SU-DHL-6 (cell line): ENCODE data around the gene MACROH2A2.

ENCODE experiments used
- H2AFZ ChIP-seq: fragments of 200-600 bp; sonication (generic); 2 replicates; pipeline ENCODE4 v1.6.1; 2014; ENCODE audit warnings: low read depth, mild to moderate bottlenecking, moderate library complexity, mixed read lengths, antibody characterized with exemption, low read length; ENCODE audit not compliant: severe bottlenecking
- H3F3A ChIP-seq: fragments of 200-600 bp; shearing (Covaris generic); 2 replicates; pipeline ENCODE4 v1.6.0; 2016; ENCODE audit warnings: antibody characterized with exemption, mild to moderate bottlenecking; ENCODE audit not compliant: insufficient read depth
- H3K27ac ChIP-seq: fragments of 200-600 bp; sonication (generic); 2 replicates; pipeline ENCODE4 v1.5.1; 2016; ENCODE audit warnings: low read depth, mild to moderate bottlenecking, low read length, moderate library complexity, mixed read lengths
- H3K27me3 ChIP-seq: fragments of 200-600 bp; sonication (generic), shearing (Covaris generic); 2 replicates; pipeline ENCODE4 v1.6.0; 2014; ENCODE audit warnings: mild to moderate bottlenecking, low read length
- H3K36me3 ChIP-seq: fragments of 200-600 bp; sonication (generic); 2 replicates; pipeline ENCODE4 v1.6.1; 2014; ENCODE audit warnings: mild to moderate bottlenecking, low read length, mixed read lengths
- H3K4me2 ChIP-seq: fragments of 300-600, 200-600 bp; shearing (Covaris generic), sonication (generic); 2 replicates; pipeline ENCODE4 v1.6.0; 2014; ENCODE audit warnings: low read length, low read depth, mild to moderate bottlenecking; ENCODE audit not compliant: poor library complexity, severe bottlenecking
- H3K4me3 ChIP-seq: fragments of 200-600 bp; sonication (generic); 2 replicates; pipeline ENCODE4 v1.5.1; 2014; ENCODE audit warnings: antibody characterized with exemption, low read length, mild to moderate bottlenecking, mixed read lengths; ENCODE audit not compliant: insufficient read depth, poor library complexity, severe bottlenecking
- H3K79me2 ChIP-seq: fragments of 200-600 bp; sonication (generic); 2 replicates; pipeline ENCODE4 v1.6.1; 2014; ENCODE audit warnings: mild to moderate bottlenecking, low read length, moderate library complexity; ENCODE audit not compliant: insufficient read depth
- H3K9ac ChIP-seq: fragments of 200-600 bp; sonication (generic); 2 replicates; pipeline ENCODE4 v1.7.0; 2014; ENCODE audit warnings: mild to moderate bottlenecking, low read length
- H3K9me2 ChIP-seq: fragments of 200-600 bp; sonication (generic); replicated peaks from 2 replicates; pipeline ENCODE4 v1.6.1; 2014; ENCODE audit warnings: low read length; ENCODE audit not compliant: insufficient read depth
- H3K9me3 ChIP-seq: fragments of 200-600 bp; sonication (generic); 2 replicates; pipeline ENCODE4 v1.6.1; 2014; ENCODE audit warnings: low read length, mixed read lengths; ENCODE audit not compliant: insufficient read depth
- H4K20me1 ChIP-seq: fragments of 200-600 bp; sonication (generic); 2 replicates; pipeline ENCODE4 v1.6.1; 2014; ENCODE audit warnings: low read depth, mild to moderate bottlenecking, antibody characterized with exemption, low read length, moderate library complexity, mixed read lengths
- EZH2phosphoT487 ChIP-seq: fragments of 200-600 bp; sonication (generic), shearing (Covaris generic); conservative IDR thresholded peaks from 2 replicates; pipeline ENCODE4 v1.6.1; 2018; ENCODE audit warnings: mild to moderate bottlenecking, antibody characterized with exemption, low read length, moderate library complexity, mixed read lengths
- TF ChIP-seq, protein P1 (sequence below): fragments of 200-600 bp; sonication (generic); IDR thresholded peaks from one replicate; pipeline ENCODE4 v1.5.1; 2017; ENCODE audit warnings: antibody characterized with exemption, mild to moderate bottlenecking, low read length, moderate library complexity; ENCODE audit not compliant: insufficient read depth, poor library complexity, severe bottlenecking

MACROH2A2 gene

GRCh38 chr10:70132098-70133029 lies 79.7 kb downstream of the MACROH2A2 start, which contains the start of gene AIFM2:
AIFM2 (minus strand) TSS chr10:70132825; CDS start chr10:70124084, 8,741 bp downstream.
- TF ChIP-seq, protein P1, sequence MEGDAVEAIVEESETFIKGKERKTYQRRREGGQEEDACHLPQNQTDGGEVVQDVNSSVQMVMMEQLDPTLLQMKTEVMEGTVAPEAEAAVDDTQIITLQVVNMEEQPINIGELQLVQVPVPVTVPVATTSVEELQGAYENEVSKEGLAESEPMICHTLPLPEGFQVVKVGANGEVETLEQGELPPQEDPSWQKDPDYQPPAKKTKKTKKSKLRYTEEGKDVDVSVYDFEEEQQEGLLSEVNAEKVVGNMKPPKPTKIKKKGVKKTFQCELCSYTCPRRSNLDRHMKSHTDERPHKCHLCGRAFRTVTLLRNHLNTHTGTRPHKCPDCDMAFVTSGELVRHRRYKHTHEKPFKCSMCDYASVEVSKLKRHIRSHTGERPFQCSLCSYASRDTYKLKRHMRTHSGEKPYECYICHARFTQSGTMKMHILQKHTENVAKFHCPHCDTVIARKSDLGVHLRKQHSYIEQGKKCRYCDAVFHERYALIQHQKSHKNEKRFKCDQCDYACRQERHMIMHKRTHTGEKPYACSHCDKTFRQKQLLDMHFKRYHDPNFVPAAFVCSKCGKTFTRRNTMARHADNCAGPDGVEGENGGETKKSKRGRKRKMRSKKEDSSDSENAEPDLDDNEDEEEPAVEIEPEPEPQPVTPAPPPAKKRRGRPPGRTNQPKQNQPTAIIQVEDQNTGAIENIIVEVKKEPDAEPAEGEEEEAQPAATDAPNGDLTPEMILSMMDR = no peak
- no peaks in the 10 kb centered on the region for H3F3A ChIP-seq
- H3K4me3 ChIP-seq = no peak within 1 kb of the TSS
- no peaks in the 10 kb centered on the region for H3K36me3 ChIP-seq
- peak within 1 kb of the TSS; percentile 22 for H3K4me2 ChIP-seq
- H3K27me3 ChIP-seq = no peaks in the 10 kb centered on the region
- H4K20me1 ChIP-seq = no peaks in the 10 kb centered on the region
- peak within 1 kb of the TSS; percentile 27 for H3K9ac ChIP-seq
- no peak within 1 kb of the TSS for H3K27ac ChIP-seq
- H3K9me2 ChIP-seq = no peaks in the 10 kb centered on the region
- peak within 1 kb of the TSS; percentile 73 for H2AFZ ChIP-seq
- H3K9me3 ChIP-seq = no peaks in the 10 kb centered on the region
- H3K79me2 ChIP-seq = no peaks in the 10 kb centered on the region

GRCh38 chr10:70135046-70135445 lies 82.4 kb downstream of the MACROH2A2 start:
- Histone ChIP-seq H3K4me3 (no peak overlapping the region), H3K27ac (no peak overlapping the region), H3K4me2 (no peak overlapping the region), H3F3A (no peaks in the 10 kb centered on the region), H3K36me3 (no peaks in the 10 kb centered on the region), H3K79me2 (no peaks in the 10 kb centered on the region), H3K9me2 (no peaks in the 10 kb centered on the region), H2AFZ (no peak overlapping the region), H3K27me3 (no peaks in the 10 kb centered on the region), H3K9me3 (no peaks in the 10 kb centered on the region), H4K20me1 (no peaks in the 10 kb centered on the region), H3K9ac (no peak overlapping the region)
- TF ChIP-seq, protein P1 = no peak
- no peak for TF ChIP-seq EZH2phosphoT487

DNA sequence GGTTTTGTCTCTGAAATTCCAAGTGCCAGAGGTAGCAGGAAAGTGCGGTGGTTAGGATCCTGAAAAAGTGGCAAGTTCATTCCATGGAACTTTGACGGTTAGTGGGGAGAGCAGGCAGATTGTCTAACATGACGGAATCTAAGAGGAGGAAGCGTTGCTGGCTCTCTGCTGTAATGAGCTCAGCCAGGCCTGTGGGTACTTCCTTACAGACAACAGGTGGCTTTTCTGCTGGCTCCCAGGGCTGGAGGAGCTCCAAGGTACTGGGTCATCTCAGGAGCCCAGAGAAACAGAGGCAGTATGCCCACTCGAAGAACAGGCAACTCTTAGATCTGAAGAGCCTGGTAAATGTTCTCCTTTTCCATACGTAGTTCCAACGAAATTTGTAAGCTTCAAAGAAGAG lies 83.0 kb downstream of the MACROH2A2 start:
- Histone ChIP-seq H4K20me1 (no peaks in the 10 kb centered on the region), H3K27me3 (no peaks in the 10 kb centered on the region), H3K36me3 (no peaks in the 10 kb centered on the region), H3K79me2 (no peaks in the 10 kb centered on the region), H3K9ac (no peak overlapping the region), H3K9me2 (no peaks in the 10 kb centered on the region), H2AFZ (no peak overlapping the region), H3F3A (no peaks in the 10 kb centered on the region), H3K27ac (no peak overlapping the region), H3K9me3 (no peaks in the 10 kb centered on the region), H3K4me3 (no peak overlapping the region), H3K4me2 (no peak overlapping the region)
- no peak for TF ChIP-seq EZH2phosphoT487
- TF ChIP-seq, protein P1 = no peak
